ENCODE data around the gene WASHC3.

GRCh38 chr12:102029141-102029540 is 32.6 kb downstream of the WASHC3 start:
- TF ChIP-seq, protein P1, sequence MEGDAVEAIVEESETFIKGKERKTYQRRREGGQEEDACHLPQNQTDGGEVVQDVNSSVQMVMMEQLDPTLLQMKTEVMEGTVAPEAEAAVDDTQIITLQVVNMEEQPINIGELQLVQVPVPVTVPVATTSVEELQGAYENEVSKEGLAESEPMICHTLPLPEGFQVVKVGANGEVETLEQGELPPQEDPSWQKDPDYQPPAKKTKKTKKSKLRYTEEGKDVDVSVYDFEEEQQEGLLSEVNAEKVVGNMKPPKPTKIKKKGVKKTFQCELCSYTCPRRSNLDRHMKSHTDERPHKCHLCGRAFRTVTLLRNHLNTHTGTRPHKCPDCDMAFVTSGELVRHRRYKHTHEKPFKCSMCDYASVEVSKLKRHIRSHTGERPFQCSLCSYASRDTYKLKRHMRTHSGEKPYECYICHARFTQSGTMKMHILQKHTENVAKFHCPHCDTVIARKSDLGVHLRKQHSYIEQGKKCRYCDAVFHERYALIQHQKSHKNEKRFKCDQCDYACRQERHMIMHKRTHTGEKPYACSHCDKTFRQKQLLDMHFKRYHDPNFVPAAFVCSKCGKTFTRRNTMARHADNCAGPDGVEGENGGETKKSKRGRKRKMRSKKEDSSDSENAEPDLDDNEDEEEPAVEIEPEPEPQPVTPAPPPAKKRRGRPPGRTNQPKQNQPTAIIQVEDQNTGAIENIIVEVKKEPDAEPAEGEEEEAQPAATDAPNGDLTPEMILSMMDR (conservative IDR thresholded peaks at IDR 0.05; ENCODE audit: low read depth, low read length) = no peak
- no peak for TF ChIP-seq EZH2 (IDR thresholded peaks at IDR 0.05; ENCODE audit: borderline replicate concordance, low read depth, low read length, poor library complexity, severe bottlenecking)
